K562 (cell line): ENCODE results near the gene AP4S1. TPM values are rescaled to one million over a fixed set of nuclear protein-coding genes. Genes with fewer than 3 reads are reported as not detected.

Experiments used
- CBX5 ChIP-seq: IDR thresholded peaks from 2 replicates; pipeline ENCODE4 v1.6.1; 2014; ENCODE audit warnings: low read depth, borderline replicate concordance
- ETV6 ChIP-seq, 3 experiments: fragments of 150-350 bp in 1 of 3; sonication (generic) in 1 of 3; formaldehyde crosslinking in 1 of 3; IDR thresholded peaks; 2 replicates each; pipeline versions ENCODE4 v1.6.1 to v1.8.0; 2014 to 2022; ENCODE audit warnings: borderline replicate concordance in 2 of 3, low read depth in 2 of 3, antibody characterized with exemption in 1 of 3, low read length in 1 of 3, mild to moderate bottlenecking in 1 of 3, missing genetic modification reagents in 1 of 3
- FUS ChIP-seq: fragments of 200-400 bp; formaldehyde crosslinking; optimal IDR thresholded peaks from 2 replicates; pipeline ENCODE3; 2017; ENCODE audit warnings: low read depth, low read length
- GABPB1 ChIP-seq: sonication (generic); formaldehyde crosslinking; IDR thresholded peaks from 2 replicates; pipeline ENCODE4 v1.8.0; 2022; ENCODE audit warnings: mild to moderate bottlenecking, missing genetic modification reagents
- MBD2 ChIP-seq: sonication (generic); IDR thresholded peaks from 2 replicates; pipeline ENCODE4 v1.6.1; 2016; ENCODE audit warnings: low read depth, borderline replicate concordance
- POLR2H ChIP-seq: IDR thresholded peaks from 2 replicates; pipeline ENCODE4 v1.6.1; 2016; ENCODE audit warnings: missing genetic modification characterization, low read depth, mild to moderate bottlenecking, control low read depth, missing compliant biosample characterization, moderate library complexity
- TAF15 ChIP-seq: fragments of 200-400 bp; formaldehyde crosslinking; IDR thresholded peaks from 2 replicates; pipeline ENCODE4 v1.6.1; 2017; ENCODE audit warnings: mild to moderate bottlenecking, low read depth, low read length, moderate library complexity
- TGIF2 ChIP-seq: sonication (generic); formaldehyde crosslinking; IDR thresholded peaks from 2 replicates; pipeline ENCODE4 v1.8.1; 2022; ENCODE audit warnings: mild to moderate bottlenecking, missing genetic modification reagents, moderate library complexity
- ZNF444 ChIP-seq: fragments of 250-450 bp; sonication (Bioruptor Pico); IDR thresholded peaks from 2 replicates; pipeline ENCODE4 v1.4.0; 2020; ENCODE audit warnings: mild to moderate bottlenecking, moderate library complexity
- polyA plus RNA-seq, 8 experiments: library from polyadenylated mRNA; depleted of rRNA in 4 of 8; stranded (reverse) in 5 of 8; unstranded in 3 of 8; fragments of >200 nt; fragmentation: Nextera tagmentation in 2 of 8; fragmentation: Illumina TruSeq in 1 of 8; extraction: Ambion mirVana in 2 of 8; extraction: Trizol in 1 of 8; gene quantifications; 2 replicates each; pipeline versions ENCODE4 v1.2.1 to v1.2.3, GENCODE V29; 2011 to 2014; ENCODE audit warnings: inconsistent platforms in 1 of 8, missing spikeins in 1 of 8
- total RNA-seq, 7 experiments: library from RNA; depleted of rRNA in 6 of 7; stranded (reverse); fragments of >200 nt in 6 of 7; fragmentation: Illumina TruSeq in 2 of 7; extraction: Trizol in 2 of 7; gene quantifications; 2 replicates each; pipeline versions ENCODE4 v1.2.1 to v1.2.3, GENCODE V29; 2011 to 2021; ENCODE audit warnings: low replicate concordance in 1 of 7
- TF ChIP-seq, protein P1 (sequence below), 2 experiments: fragments of 450-650 bp; IDR thresholded peaks; 2 replicates each; pipeline ENCODE4 v1.6.1; 2018; ENCODE audit warnings: mild to moderate bottlenecking in 2 of 2, low read depth in 1 of 2; ENCODE audit not compliant: partially characterized antibody in 2 of 2
- TF ChIP-seq, protein P2 (sequence below), 2 experiments: fragments of 450-650 bp in 1 of 2; sonication (generic) in 1 of 2; formaldehyde crosslinking in 1 of 2; IDR thresholded peaks; 2 replicates each; pipeline versions ENCODE4 v1.7.1 to v1.9.0; 2016 to 2022; ENCODE audit warnings: inconsistent platforms in 1 of 2, mild to moderate bottlenecking in 1 of 2, missing genetic modification reagents in 1 of 2
- TF ChIP-seq, protein P3 (sequence below): sonication (generic); IDR thresholded peaks from 2 replicates; pipeline ENCODE4 v1.6.1; 2016

Gene AP4S1
- total and polyA plus RNA-seq, 9 of the 15 experiments (the other 6 are each of a cell fraction or from before 2014, with no cell fraction given), result 3.7 to 7.8 (median 5.9) TPM

DNA sequence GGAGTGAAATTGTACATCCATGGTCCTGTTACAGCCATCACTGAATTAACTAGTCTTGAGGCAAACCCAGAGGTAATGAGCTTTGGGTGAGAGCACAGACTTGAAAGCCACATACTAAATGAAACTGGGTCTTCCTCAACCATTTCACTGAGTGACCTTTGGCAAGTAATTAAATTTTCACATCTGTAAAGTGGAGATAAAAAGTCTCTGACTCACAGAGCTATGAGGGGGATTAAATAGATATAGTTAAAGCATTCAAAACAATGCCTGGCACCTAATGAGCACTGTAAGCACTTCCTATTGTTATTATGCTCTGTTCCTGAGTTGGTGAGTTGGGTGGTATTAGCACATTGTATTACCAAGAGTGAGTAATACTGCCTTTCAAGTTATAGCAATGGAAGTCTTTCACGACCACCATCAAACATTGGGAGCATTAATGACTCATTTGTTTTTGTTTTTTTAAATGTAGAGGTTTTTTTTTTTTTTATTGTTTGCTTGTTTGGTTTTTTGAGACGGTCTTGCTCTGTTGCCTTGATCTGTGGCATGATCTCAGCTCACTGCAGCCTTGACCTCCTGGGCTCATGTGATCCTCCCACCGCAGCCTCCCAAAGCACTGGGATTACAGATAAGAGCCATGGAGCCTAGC is 13.2 kb downstream of the AP4S1 start (continued):
- TF ChIP-seq, protein P1, sequence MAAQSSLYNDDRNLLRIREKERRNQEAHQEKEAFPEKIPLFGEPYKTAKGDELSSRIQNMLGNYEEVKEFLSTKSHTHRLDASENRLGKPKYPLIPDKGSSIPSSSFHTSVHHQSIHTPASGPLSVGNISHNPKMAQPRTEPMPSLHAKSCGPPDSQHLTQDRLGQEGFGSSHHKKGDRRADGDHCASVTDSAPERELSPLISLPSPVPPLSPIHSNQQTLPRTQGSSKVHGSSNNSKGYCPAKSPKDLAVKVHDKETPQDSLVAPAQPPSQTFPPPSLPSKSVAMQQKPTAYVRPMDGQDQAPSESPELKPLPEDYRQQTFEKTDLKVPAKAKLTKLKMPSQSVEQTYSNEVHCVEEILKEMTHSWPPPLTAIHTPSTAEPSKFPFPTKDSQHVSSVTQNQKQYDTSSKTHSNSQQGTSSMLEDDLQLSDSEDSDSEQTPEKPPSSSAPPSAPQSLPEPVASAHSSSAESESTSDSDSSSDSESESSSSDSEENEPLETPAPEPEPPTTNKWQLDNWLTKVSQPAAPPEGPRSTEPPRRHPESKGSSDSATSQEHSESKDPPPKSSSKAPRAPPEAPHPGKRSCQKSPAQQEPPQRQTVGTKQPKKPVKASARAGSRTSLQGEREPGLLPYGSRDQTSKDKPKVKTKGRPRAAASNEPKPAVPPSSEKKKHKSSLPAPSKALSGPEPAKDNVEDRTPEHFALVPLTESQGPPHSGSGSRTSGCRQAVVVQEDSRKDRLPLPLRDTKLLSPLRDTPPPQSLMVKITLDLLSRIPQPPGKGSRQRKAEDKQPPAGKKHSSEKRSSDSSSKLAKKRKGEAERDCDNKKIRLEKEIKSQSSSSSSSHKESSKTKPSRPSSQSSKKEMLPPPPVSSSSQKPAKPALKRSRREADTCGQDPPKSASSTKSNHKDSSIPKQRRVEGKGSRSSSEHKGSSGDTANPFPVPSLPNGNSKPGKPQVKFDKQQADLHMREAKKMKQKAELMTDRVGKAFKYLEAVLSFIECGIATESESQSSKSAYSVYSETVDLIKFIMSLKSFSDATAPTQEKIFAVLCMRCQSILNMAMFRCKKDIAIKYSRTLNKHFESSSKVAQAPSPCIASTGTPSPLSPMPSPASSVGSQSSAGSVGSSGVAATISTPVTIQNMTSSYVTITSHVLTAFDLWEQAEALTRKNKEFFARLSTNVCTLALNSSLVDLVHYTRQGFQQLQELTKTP (IDR thresholded peaks at IDR 0.05; ENCODE audit: low read depth in 1 of 2, partially characterized antibody in 2 of 2), result peak in 1 of 2 experiments; percentile 36
- TF ChIP-seq GABPB1 (CRISPR knock-in tag), result no peak
- no peak for TF ChIP-seq TAF15
- TF ChIP-seq, protein P2, sequence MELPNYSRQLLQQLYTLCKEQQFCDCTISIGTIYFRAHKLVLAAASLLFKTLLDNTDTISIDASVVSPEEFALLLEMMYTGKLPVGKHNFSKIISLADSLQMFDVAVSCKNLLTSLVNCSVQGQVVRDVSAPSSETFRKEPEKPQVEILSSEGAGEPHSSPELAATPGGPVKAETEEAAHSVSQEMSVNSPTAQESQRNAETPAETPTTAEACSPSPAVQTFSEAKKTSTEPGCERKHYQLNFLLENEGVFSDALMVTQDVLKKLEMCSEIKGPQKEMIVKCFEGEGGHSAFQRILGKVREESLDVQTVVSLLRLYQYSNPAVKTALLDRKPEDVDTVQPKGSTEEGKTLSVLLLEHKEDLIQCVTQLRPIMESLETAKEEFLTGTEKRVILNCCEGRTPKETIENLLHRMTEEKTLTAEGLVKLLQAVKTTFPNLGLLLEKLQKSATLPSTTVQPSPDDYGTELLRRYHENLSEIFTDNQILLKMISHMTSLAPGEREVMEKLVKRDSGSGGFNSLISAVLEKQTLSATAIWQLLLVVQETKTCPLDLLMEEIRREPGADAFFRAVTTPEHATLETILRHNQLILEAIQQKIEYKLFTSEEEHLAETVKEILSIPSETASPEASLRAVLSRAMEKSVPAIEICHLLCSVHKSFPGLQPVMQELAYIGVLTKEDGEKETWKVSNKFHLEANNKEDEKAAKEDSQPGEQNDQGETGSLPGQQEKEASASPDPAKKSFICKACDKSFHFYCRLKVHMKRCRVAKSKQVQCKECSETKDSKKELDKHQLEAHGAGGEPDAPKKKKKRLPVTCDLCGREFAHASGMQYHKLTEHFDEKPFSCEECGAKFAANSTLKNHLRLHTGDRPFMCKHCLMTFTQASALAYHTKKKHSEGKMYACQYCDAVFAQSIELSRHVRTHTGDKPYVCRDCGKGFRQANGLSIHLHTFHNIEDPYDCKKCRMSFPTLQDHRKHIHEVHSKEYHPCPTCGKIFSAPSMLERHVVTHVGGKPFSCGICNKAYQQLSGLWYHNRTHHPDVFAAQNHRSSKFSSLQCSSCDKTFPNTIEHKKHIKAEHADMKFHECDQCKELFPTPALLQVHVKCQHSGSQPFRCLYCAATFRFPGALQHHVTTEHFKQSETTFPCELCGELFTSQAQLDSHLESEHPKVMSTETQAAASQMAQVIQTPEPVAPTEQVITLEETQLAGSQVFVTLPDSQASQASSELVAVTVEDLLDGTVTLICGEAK (IDR thresholded peaks at IDR 0.05), result peak; percentile 73
- TF ChIP-seq, protein P2 (CRISPR knock-in tag; IDR thresholded peaks at IDR 0.05), result no peak
- no peak for TF ChIP-seq FUS
- TF ChIP-seq, protein P3, sequence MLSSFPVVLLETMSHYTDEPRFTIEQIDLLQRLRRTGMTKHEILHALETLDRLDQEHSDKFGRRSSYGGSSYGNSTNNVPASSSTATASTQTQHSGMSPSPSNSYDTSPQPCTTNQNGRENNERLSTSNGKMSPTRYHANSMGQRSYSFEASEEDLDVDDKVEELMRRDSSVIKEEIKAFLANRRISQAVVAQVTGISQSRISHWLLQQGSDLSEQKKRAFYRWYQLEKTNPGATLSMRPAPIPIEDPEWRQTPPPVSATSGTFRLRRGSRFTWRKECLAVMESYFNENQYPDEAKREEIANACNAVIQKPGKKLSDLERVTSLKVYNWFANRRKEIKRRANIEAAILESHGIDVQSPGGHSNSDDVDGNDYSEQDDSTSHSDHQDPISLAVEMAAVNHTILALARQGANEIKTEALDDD, result peak; percentile 99
- no peak for TF ChIP-seq POLR2H (tag)
- TF ChIP-seq MBD2, result no peak
- TF ChIP-seq ETV6 (IDR thresholded peaks at IDR 0.05; ENCODE audit: borderline replicate concordance in 1 of 2, low read depth in 2 of 2, low read length in 1 of 2), result no peak
- no peak for TF ChIP-seq ETV6 (CRISPR knock-in tag; IDR thresholded peaks at IDR 0.05; ENCODE audit: borderline replicate concordance)
- no peak for TF ChIP-seq ZNF444 (CRISPR knock-in tag)
- no peak for TF ChIP-seq CBX5
- no peak for TF ChIP-seq TGIF2 (CRISPR knock-in tag)
